Ascending aorta (tissue), 2 donors: Measurements from ENCODE around the gene NEDD8. TPM values are rescaled to one million over a fixed set of nuclear protein-coding genes. Genes with fewer than 3 reads are reported as not detected.

Experiments
- DNase-seq, 2 donors: peaks; one replicate each; pipeline ENCODE4 v3.0.0-alpha.2; 2019; ENCODE audit warnings: low spot score in 2 of 2
- H3K27ac ChIP-seq, 2 donors: fragments of 200-600 bp; sonication (generic); one replicate each; pipeline ENCODE4 v1.5.1; 2016 to 2017; ENCODE audit warnings: mild to moderate bottlenecking in 1 of 2
- H3K27me3 ChIP-seq: fragments of 200-600 bp; sonication (generic); one replicate; pipeline ENCODE4 v1.5.1; 2017
- H3K36me3 ChIP-seq, 2 donors: fragments of 200-600 bp; sonication (generic); one replicate each; pipeline ENCODE4 v1.5.1; 2016
- H3K4me1 ChIP-seq, 2 donors: fragments of 200-600 bp; sonication (generic); one replicate each; pipeline ENCODE4 v1.5.1; 2016 to 2017; ENCODE audit warnings: mild to moderate bottlenecking in 1 of 2
- H3K4me3 ChIP-seq, 2 donors: fragments of 200-600 bp; sonication (generic); one replicate each; pipeline ENCODE4 v1.5.1; 2016 to 2017; ENCODE audit warnings: mild to moderate bottlenecking in 1 of 2
- H3K9me3 ChIP-seq, 2 donors: fragments of 200-600 bp; sonication (generic); one replicate each; pipeline ENCODE4 v1.5.1; 2016
- intact Hi-C: fragments of 100-400 bp; cut with DNase I; formaldehyde crosslinking; loops from one replicate; pipeline ENCODE4 v1.15.1; 2023
- total RNA-seq: library from RNA; depleted of rRNA; stranded (reverse); fragments of >200 nt; gene quantifications from one replicate; pipeline ENCODE4 v1.1.0, GENCODE V29; 2016
- TF ChIP-seq, protein P1 (sequence below), 3 experiments: fragments of 200-600 bp in 2 of 3; fragments of 450-650 bp in 1 of 3; sonication (generic) in 2 of 3; IDR thresholded peaks; one replicate each; pipeline ENCODE4 v1.5.1; 2016 to 2019; ENCODE audit warnings: antibody characterized with exemption in 3 of 3, mild to moderate bottlenecking in 1 of 3, moderate library complexity in 1 of 3

NEDD8 gene
- total RNA-seq, 1 donor from 2014 or later = 72.8 TPM

DNA sequence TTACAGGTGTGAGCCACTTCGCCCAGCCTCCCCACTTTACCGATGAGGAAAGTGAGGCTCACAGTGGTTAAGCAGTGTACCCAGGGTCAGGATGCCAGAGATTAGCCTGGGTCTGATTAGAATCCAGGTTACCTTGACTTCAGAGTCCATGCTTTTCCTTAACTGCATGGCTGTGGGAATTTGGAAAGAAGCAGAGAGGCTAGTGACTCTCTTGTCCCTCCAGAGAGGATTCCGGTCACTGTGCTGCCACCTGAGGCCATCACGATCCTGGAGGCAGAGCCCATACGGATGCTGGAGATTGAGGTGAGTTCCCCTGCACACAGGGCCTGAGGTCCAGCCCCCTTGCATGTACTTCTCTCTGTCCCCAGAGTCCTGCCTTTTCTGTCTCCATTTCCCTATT, 55.6 kb downstream of the NEDD8 start:
- intact Hi-C loops = no loop called here
- H3K9me3 ChIP-seq = no peaks in the 10 kb centered on the region
- H3K36me3 ChIP-seq = peaks cover 20 to 40% of the 10 kb centered on the region in 2 donors
- TF ChIP-seq, protein P1, sequence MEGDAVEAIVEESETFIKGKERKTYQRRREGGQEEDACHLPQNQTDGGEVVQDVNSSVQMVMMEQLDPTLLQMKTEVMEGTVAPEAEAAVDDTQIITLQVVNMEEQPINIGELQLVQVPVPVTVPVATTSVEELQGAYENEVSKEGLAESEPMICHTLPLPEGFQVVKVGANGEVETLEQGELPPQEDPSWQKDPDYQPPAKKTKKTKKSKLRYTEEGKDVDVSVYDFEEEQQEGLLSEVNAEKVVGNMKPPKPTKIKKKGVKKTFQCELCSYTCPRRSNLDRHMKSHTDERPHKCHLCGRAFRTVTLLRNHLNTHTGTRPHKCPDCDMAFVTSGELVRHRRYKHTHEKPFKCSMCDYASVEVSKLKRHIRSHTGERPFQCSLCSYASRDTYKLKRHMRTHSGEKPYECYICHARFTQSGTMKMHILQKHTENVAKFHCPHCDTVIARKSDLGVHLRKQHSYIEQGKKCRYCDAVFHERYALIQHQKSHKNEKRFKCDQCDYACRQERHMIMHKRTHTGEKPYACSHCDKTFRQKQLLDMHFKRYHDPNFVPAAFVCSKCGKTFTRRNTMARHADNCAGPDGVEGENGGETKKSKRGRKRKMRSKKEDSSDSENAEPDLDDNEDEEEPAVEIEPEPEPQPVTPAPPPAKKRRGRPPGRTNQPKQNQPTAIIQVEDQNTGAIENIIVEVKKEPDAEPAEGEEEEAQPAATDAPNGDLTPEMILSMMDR (IDR thresholded peaks at IDR 0.05) = no peak
- no peak overlapping the region for H3K4me3 ChIP-seq
- DNase-seq = no peak
- H3K27ac ChIP-seq = no peak overlapping the region
- H3K27me3 ChIP-seq = no peaks in the 10 kb centered on the region
- peaks cover 0 to 3% of the 10 kb centered on the region in 2 donors for H3K4me1 ChIP-seq

DNA sequence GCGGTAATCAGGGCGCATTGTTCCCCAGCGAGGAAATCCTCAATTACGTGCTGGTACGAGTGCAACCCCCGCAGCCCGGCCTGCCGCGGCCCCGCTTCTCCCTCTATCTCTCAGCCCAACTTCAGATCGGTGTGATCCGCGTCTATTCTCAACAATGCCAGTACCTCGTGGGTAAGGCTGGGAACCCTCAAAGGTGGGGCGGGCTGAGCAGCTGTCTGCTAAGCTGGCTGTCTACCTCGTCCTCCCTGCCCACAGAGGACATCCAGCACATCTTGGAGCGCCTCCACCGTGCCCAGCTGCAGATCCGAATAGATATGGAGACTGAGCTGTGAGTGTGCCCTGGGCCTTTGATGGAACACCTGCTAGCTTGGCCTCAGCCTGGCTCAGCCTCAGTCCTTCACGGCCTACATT, 59.3 kb downstream of the NEDD8 start:
- no peak overlapping the region for H3K27ac ChIP-seq
- peaks cover 2 to 6% of the 10 kb centered on the region in 2 donors for H3K4me1 ChIP-seq
- H3K4me3 ChIP-seq = no peak overlapping the region
- no peak for DNase-seq
- H3K9me3 ChIP-seq = no peaks in the 10 kb centered on the region
- intact Hi-C loops = no loop called here
- peaks cover 4 to 20% of the 10 kb centered on the region in 2 donors for H3K36me3 ChIP-seq
- TF ChIP-seq, protein P1 (IDR thresholded peaks at IDR 0.05) = no peak
- H3K27me3 ChIP-seq = no peaks in the 10 kb centered on the region

- no peaks in the 10 kb centered on the region for H3K27me3 ChIP-seq
- H3K4me1 ChIP-seq = peaks cover 2 to 6% of the 10 kb centered on the region in 2 donors
- intact Hi-C loops = no loop called here
- no peaks in the 10 kb centered on the region for H3K9me3 ChIP-seq
- peak overlapping the region; percentile 27 to 58 for H3K4me3 ChIP-seq
- H3K36me3 ChIP-seq = peaks cover 5 to 20% of the 10 kb centered on the region in 2 donors
- DNase-seq = no peak
- TF ChIP-seq, protein P1 (IDR thresholded peaks at IDR 0.05) = no peak
- peak overlapping the region in 1 of 2 donors; percentile 18 for H3K27ac ChIP-seq
Observed at GRCh38 chr14:24172261-24172860, 59.8 kb downstream of the NEDD8 start.

DNA sequence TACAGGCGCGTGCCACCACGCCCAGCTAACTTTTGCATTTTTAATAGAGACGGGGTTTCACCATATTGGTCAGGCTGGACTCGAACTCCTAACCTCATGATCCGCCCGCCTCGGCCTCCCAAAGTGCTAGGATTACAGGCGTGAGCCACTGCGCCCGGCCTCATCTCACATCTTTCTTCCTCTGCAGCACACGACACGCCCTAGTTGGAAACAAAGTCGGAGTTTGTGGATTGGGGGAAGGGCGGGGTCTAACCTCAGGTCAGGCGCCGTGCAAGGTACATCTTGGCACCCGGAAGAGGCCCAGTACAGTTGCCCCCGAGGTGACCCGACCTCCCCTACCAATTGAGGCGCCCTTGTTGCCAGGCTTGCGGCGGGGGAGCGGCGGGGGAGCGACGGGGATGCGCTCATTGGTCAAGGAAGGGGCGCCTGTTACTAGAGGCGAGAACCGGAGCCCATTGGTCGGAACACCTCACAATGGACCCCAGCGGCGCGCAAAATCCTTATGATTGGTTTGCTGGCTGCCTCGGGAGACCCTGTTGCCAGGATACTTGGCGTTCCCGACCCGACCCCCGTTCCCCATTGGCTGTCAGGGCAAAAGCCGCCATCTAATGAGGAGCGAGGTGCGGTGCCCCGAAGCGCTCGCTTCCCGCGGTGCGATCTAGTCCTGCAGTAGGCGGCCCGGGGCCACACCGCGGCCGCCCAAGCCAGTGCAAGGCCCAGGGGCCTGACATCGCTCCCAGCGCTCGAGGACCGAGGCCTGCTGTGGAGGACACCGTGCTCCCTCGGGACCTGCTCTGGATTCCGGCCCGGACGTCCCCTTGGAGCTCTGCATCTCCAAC, 60.5 kb downstream of the NEDD8 start, which contains the start of gene REC8:
REC8 (plus strand) TSS at position 659 of the 839 bp plus-strand sequence. CDS start 473 bp downstream, outside the sequence.
- Histone ChIP-seq H3K36me3 (peaks cover 9 to 19% of the 10 kb centered on the region in 2 donors), H3K27ac (peak within 1 kb of the TSS; percentile 1 to 18), H3K27me3 (no peaks in the 10 kb centered on the region), H3K9me3 (no peaks in the 10 kb centered on the region), H3K4me3 (peak within 1 kb of the TSS; percentile 27 to 58), H3K4me1 (peaks cover 2 to 6% of the 10 kb centered on the region in 2 donors)
- TF ChIP-seq, protein P1 (IDR thresholded peaks at IDR 0.05) = no peak
- peak; percentile 38 to 85 for DNase-seq
- intact Hi-C loops = no loop called here

DNA sequence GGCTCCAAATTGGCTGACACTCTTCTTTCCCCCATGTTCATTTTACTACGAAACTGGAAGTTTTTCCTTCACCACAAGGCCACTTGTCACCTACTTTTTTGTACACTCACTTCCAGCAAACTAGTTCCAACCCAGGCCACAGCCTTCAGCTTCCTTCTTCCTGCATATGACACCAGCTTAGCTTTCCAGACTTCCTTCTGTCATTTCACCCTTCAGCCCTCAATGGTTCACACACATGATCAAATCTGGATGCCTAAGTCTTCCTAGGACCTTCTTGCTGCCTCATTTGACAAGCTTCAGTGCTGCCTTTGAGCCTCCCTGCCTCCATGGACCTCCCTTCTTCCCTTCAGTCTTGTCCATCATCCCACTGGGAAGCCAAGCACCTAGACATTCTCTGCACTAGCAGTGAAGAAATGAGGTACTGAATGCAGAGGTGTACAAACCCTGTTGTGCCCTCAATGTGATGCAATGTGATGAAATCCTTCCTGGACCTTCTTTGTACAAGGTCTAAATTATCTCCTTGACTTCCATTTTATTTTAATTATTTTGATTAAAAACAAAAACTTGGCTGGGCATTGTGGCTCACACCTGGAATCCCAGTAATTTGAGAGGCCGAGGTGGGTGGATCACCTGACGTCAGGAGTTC, 64.6 kb downstream of the NEDD8 start:
- intact Hi-C loops = no loop called here

More for the DNA sequence above, 64.6 kb downstream of the NEDD8 start:
- DNase-seq = no peak
- no peaks in the 10 kb centered on the region for H3K27me3 ChIP-seq
- H3K4me3 ChIP-seq = no peak overlapping the region
- TF ChIP-seq, protein P1 (IDR thresholded peaks at IDR 0.05) = no peak
- H3K36me3 ChIP-seq = peaks cover 49 to 56% of the 10 kb centered on the region in 2 donors
- H3K27ac ChIP-seq = no peak overlapping the region
- peaks cover 8 to 12% of the 10 kb centered on the region in 2 donors for H3K4me1 ChIP-seq
- H3K9me3 ChIP-seq = no peaks in the 10 kb centered on the region

Other genes with a start within 250 kb of the NEDD8 start
- gene DHRS4L2, start 243.4 kb downstream of the NEDD8 start, total RNA-seq = 31.5 TPM
- not detected for gene CARMIL3, start 180.4 kb downstream of the NEDD8 start, total RNA-seq
- gene CPNE6, start 160.8 kb downstream of the NEDD8 start, total RNA-seq = not detected
- 26.1 TPM for gene PCK2, start 138.1 kb downstream of the NEDD8 start, total RNA-seq
- gene DCAF11, start 117.6 kb downstream of the NEDD8 start, total RNA-seq = 52.3 TPM
- not detected for gene NRL, start 117.4 kb downstream of the NEDD8 start, total RNA-seq
- not detected for gene FITM1, start 101.7 kb downstream of the NEDD8 start, total RNA-seq
- gene PSME1, start 96.2 kb downstream of the NEDD8 start, total RNA-seq = 55.5 TPM
- 3.4 TPM for gene EMC9, start 90.8 kb downstream of the NEDD8 start, total RNA-seq
- 100 TPM for gene PSME2, start 85.8 kb downstream of the NEDD8 start, total RNA-seq
- 182 TPM for gene RNF31, start 84.9 kb downstream of the NEDD8 start, total RNA-seq
- 24.7 TPM for gene IRF9, start 71.1 kb downstream of the NEDD8 start, total RNA-seq
- gene REC8, start 60.3 kb downstream of the NEDD8 start, total RNA-seq = 9.6 TPM
- 140 TPM for gene IPO4, start 43.6 kb downstream of the NEDD8 start, total RNA-seq
- 86.5 TPM for gene TM9SF1, start 36.9 kb downstream of the NEDD8 start, total RNA-seq
- not detected for gene TSSK4, start 26.7 kb downstream of the NEDD8 start, total RNA-seq
- gene CHMP4A, start 18.9 kb downstream of the NEDD8 start, total RNA-seq = 27.0 TPM
- gene MDP1, start 16.3 kb downstream of the NEDD8 start, total RNA-seq = 58.8 TPM
- gene GMPR2, start 562 bp upstream of the NEDD8 start, total RNA-seq = 37.5 TPM
- gene TINF2, start 10.3 kb upstream of the NEDD8 start, total RNA-seq = 70.0 TPM
- gene TGM1, start 30.8 kb upstream of the NEDD8 start, total RNA-seq = 1.7 TPM
- 54.9 TPM for gene RABGGTA, start 39.2 kb upstream of the NEDD8 start, total RNA-seq
- gene DHRS1, start 67.4 kb upstream of the NEDD8 start, total RNA-seq = 100 TPM
- gene NOP9, start 67.5 kb upstream of the NEDD8 start, total RNA-seq = 33.5 TPM
- gene CIDEB, start 75.6 kb upstream of the NEDD8 start, total RNA-seq = 72.8 TPM
- 3.0 TPM for gene LTB4R2, start 77.8 kb upstream of the NEDD8 start, total RNA-seq
- 3.6 TPM for gene LTB4R, start 79.1 kb upstream of the NEDD8 start, total RNA-seq
- 143 TPM for gene ADCY4, start 102.7 kb upstream of the NEDD8 start, total RNA-seq
- 2.3 TPM for gene RIPK3, start 107.6 kb upstream of the NEDD8 start, total RNA-seq
- gene NFATC4, start 135.8 kb upstream of the NEDD8 start, total RNA-seq = 58.9 TPM
- 23.1 TPM for gene NYNRIN, start 166.6 kb upstream of the NEDD8 start, total RNA-seq
- 2.2 TPM for gene CBLN3, start 197.3 kb upstream of the NEDD8 start, total RNA-seq
- 70.4 TPM for gene KHNYN, start 197.6 kb upstream of the NEDD8 start, total RNA-seq
- gene SDR39U1, start 210.4 kb upstream of the NEDD8 start, total RNA-seq = 98.3 TPM